GM10266 (cell line): ENCODE data around the gene FBXO24.
"Not testable (repeated sequence)": the region's sequence is repeated elsewhere in the genome, so short reads cannot be mapped to it uniquely, and the experiment has no call there.

Experiments used
- DNase-seq: peaks from one replicate; pipeline ENCODE4 v3.0.0; 2012; ENCODE audit errors: extremely low spot score
- CTCF ChIP-seq: IDR thresholded peaks from 2 replicates; pipeline ENCODE4 v1.5.1; 2012; ENCODE audit warnings: mild to moderate bottlenecking, low read depth; ENCODE audit not compliant: control insufficient read depth, insufficient read depth; ENCODE audit errors: missing control alignments

Gene FBXO24

DNA sequence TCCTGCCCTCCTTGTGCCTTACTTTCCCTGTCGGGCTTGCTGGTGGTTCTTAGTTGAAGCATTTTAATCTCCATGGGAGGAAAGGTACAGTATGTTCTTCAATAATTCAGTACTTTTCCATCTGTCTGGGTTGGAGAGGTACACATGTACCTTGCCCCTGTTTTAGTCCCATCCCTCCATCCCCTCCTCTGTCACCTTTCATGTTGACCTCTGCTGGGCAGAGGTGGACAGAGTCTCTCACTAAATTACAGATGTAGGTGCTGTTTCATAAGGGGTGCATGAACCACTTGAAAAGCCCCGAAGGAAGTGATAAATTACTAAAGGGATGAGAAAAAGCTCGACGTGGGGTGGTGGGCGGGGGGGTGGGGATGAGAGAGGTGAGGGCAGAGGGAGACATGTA is 41.7 kb upstream of the FBXO24 start:
- no peak for TF ChIP-seq CTCF
- DNase-seq, result no peak

DNA sequence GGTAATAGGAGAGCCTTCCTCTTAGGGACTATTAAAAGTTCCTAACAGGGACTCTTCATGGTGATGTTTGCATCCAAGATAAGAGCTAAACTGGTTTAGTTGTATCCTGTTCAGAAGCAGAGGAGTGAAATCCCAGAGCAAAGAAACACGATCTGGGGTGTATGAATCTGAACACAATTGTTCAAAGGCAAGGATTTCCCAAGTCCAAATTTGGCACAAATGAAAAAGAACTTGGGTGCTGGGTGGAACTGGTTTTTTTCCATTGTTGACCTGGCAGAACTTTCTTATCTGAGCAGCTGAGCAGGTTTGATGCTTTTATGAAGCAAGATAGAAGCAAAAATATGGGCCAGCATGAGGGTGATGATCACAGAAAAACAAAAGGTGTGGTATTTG is 41.2 kb upstream of the FBXO24 start:
- no peak for TF ChIP-seq CTCF
- no peak for DNase-seq

- DNase-seq, result peak; percentile 64
- TF ChIP-seq CTCF, result peak; percentile 21
Measured at GRCh38 chr7:100545360-100546128, 40.6 kb upstream of the FBXO24 start.

GRCh38 chr7:100546129-100546925 is 39.8 kb upstream of the FBXO24 start:
- peak; percentile 57 for DNase-seq
- no peak for TF ChIP-seq CTCF

GRCh38 chr7:100546926-100547800 is 39.0 kb upstream of the FBXO24 start:
- DNase-seq, result no peak
- no peak for TF ChIP-seq CTCF

DNA sequence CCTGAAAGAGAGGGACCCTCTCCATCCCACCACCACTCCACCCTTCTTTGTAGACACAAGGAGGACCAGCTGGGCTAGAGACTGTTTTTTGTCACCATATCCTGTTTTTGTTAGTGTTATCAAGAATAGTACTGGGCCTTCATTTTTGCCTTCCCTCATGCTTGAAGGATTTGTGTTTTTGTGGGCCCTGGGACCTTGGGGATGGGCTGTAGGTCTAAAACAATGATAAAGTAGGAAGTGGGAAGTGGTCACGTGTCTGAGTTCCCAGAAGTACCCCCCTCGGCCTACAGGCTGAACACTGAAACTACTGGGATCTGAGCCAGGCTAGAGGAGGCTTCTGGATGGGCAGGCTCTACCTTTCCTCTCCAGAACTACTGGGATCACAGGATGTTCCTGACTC is 38.3 kb upstream of the FBXO24 start:
- TF ChIP-seq CTCF, result no peak

GRCh38 chr7:100548446-100548845 is 37.7 kb upstream of the FBXO24 start:
- DNase-seq, result not testable (repeated sequence)

More for the DNA sequence above, 38.3 kb upstream of the FBXO24 start:
- DNase-seq, result no peak
